Muscle of leg (tissue), 16 donors: ENCODE results near the gene ALG12. TPM values are rescaled to one million over a fixed set of nuclear protein-coding genes. Genes with fewer than 3 reads are reported as not detected.

Experiments
- DNase-seq: peaks from one replicate; pipeline ENCODE4 v3.0.0; 2013
- H3K27ac ChIP-seq: one replicate; pipeline ENCODE4 v1.5.1; 2013; ENCODE audit warnings: mild to moderate bottlenecking, low read length, control low read depth
- H3K27me3 ChIP-seq: one replicate; pipeline ENCODE4 v1.6.1; 2013; ENCODE audit warnings: low read length; ENCODE audit not compliant: control insufficient read depth, insufficient read depth
- H3K36me3 ChIP-seq: one replicate; pipeline ENCODE4 v1.6.1; 2013; ENCODE audit warnings: low read length; ENCODE audit not compliant: control insufficient read depth, insufficient read depth
- H3K4me1 ChIP-seq: one replicate; pipeline ENCODE4 v1.6.1; 2013; ENCODE audit warnings: low read length; ENCODE audit not compliant: control insufficient read depth, insufficient read depth
- H3K4me3 ChIP-seq: one replicate; pipeline ENCODE4 v1.5.1; 2013; ENCODE audit warnings: low read length, control low read depth
- H3K9me3 ChIP-seq: replicated peaks from 2 replicates; pipeline ENCODE4 v1.6.1; 2013; ENCODE audit warnings: low read depth, low read length; ENCODE audit not compliant: control insufficient read depth
- WGBS: methylation state at CpG from one replicate; pipeline ENCODE4 v1.1.5; 2013; ENCODE audit warnings: missing lambda C conversion rate; ENCODE audit not compliant: insufficient coverage; 5-methylcytosine and 5-hydroxymethylcytosine counted together
- long read RNA-seq, 11 donors: transcript quantifications; one replicate each; lab custom pipeline, GENCODE V29; 2026
- polyA plus RNA-seq, 8 donors: library from polyadenylated mRNA; unstranded; fragments of 120-200 nt; gene quantifications; one replicate each; pipeline versions ENCODE4 v1.2.1 to v1.2.3, GENCODE V29; 2013; ENCODE audit warnings: inconsistent platforms in 1 of 8, low replicate concordance in 1 of 8; ENCODE audit not compliant: insufficient read length in 8 of 8, insufficient read depth in 1 of 8
- total RNA-seq: library from RNA; stranded (reverse); fragments of 120-200 nt; gene quantifications from one replicate; pipeline ENCODE4 v1.2.4, GENCODE V29; 2013

Gene ALG12
- total RNA-seq (6.6 TPM), polyA plus RNA-seq (10 to 100 TPM; 13.3 to 19.1 (median 15.9) TPM)
- long read RNA-seq, donor 1, full-length matches to known transcripts = 2 of 2 reads
- long read RNA-seq, donor 1, partial matches to known transcripts = 0 of 2 reads
- long read RNA-seq, donor 1, other reads (novel, unspliced or antisense) = 0 of 2 reads
- long read RNA-seq, donor 2 = 0 reads
- long read RNA-seq, donor 3, full-length matches to known transcripts = 2 of 2 reads
- long read RNA-seq, donor 3, partial matches to known transcripts = 0 of 2 reads
- long read RNA-seq, donor 3, other reads (novel, unspliced or antisense) = 0 of 2 reads
- long read RNA-seq, donor 4, full-length matches to known transcripts = 2 of 2 reads
- long read RNA-seq, donor 4, partial matches to known transcripts = 0 of 2 reads
- long read RNA-seq, donor 4, other reads (novel, unspliced or antisense) = 0 of 2 reads
- long read RNA-seq, donor 5, full-length matches to known transcripts = 5 of 56 reads
- long read RNA-seq, donor 5, partial matches to known transcripts = 19 of 56 reads
- long read RNA-seq, donor 5, other reads (novel, unspliced or antisense) = 32 of 56 reads
- long read RNA-seq, donor 6, full-length matches to known transcripts = 5 of 5 reads
- long read RNA-seq, donor 6, partial matches to known transcripts = 0 of 5 reads
- long read RNA-seq, donor 6, other reads (novel, unspliced or antisense) = 0 of 5 reads
- long read RNA-seq, donor 7, full-length matches to known transcripts = 2 of 2 reads
- long read RNA-seq, donor 7, partial matches to known transcripts = 0 of 2 reads
- long read RNA-seq, donor 7, other reads (novel, unspliced or antisense) = 0 of 2 reads
- long read RNA-seq, donor 8, full-length matches to known transcripts = 1 of 21 reads
- long read RNA-seq, donor 8, partial matches to known transcripts = 13 of 21 reads
- long read RNA-seq, donor 8, other reads (novel, unspliced or antisense) = 7 of 21 reads
- long read RNA-seq, donor 9 = 0 reads
- long read RNA-seq, donor 10, full-length matches to known transcripts = 3 of 3 reads
- long read RNA-seq, donor 10, partial matches to known transcripts = 0 of 3 reads
- long read RNA-seq, donor 10, other reads (novel, unspliced or antisense) = 0 of 3 reads
- long read RNA-seq, donor 11, full-length matches to known transcripts = 3 of 3 reads
- long read RNA-seq, donor 11, partial matches to known transcripts = 0 of 3 reads
- long read RNA-seq, donor 11, other reads (novel, unspliced or antisense) = 0 of 3 reads

- Histone ChIP-seq H3K9me3 (no peaks in the 10 kb centered on the region), H3K27ac (peak within 1 kb of the TSS; percentile 82), H3K36me3 (peaks cover 27% of the 10 kb centered on the region), H3K27me3 (no peaks in the 10 kb centered on the region), H3K4me3 (peak within 1 kb of the TSS; percentile 87), H3K4me1 (peaks cover 13% of the 10 kb centered on the region)
- DNase-seq = peak; percentile 99
- under 1% methylated on average over 103 of the region's 103 CpGs for WGBS
Measured at GRCh38 chr22:49917974-49918910, at the start of gene ALG12, which contains the start of gene CRELD2. ALG12 (minus strand) TSS chr22:49918438; CDS start chr22:49913765, 4,673 bp downstream. CRELD2 (plus strand) TSS chr22:49918634; CDS start chr22:49918770, 136 bp downstream.

- Histone ChIP-seq H3K4me3 (no peak overlapping the region), H3K36me3 (peaks cover 24% of the 10 kb centered on the region), H3K9me3 (no peaks in the 10 kb centered on the region), H3K27ac (peak overlapping the region; percentile 38), H3K4me1 (peaks cover 60% of the 10 kb centered on the region), H3K27me3 (peaks cover 30% of the 10 kb centered on the region)
- peak; percentile 57 for DNase-seq
- 40% methylated on average over 18 of the region's 18 CpGs for WGBS
Measured at GRCh38 chr22:49967706-49968208, 49.5 kb upstream of the ALG12 start.

GRCh38 chr22:49966774-49967705, 48.8 kb upstream of the ALG12 start:
- peak; percentile 46 for DNase-seq
- Histone ChIP-seq H3K27ac (peak overlapping the region; percentile 38), H3K36me3 (peaks cover 28% of the 10 kb centered on the region), H3K4me1 (peaks cover 66% of the 10 kb centered on the region), H3K27me3 (peaks cover 23% of the 10 kb centered on the region), H3K4me3 (no peak overlapping the region), H3K9me3 (no peaks in the 10 kb centered on the region)
- WGBS = 41% methylated on average over 31 of the region's 36 CpGs

- DNase-seq = peak; percentile 10
- Histone ChIP-seq H3K27ac (no peak overlapping the region), H3K36me3 (peaks cover 28% of the 10 kb centered on the region), H3K4me3 (no peak overlapping the region), H3K9me3 (no peaks in the 10 kb centered on the region), H3K4me1 (peaks cover 65% of the 10 kb centered on the region), H3K27me3 (peaks cover 14% of the 10 kb centered on the region)
- WGBS = 78% methylated on average over 9 of the region's 11 CpGs
Measured at GRCh38 chr22:49966041-49966773, 48.0 kb upstream of the ALG12 start.

GRCh38 chr22:49965091-49966040, 47.1 kb upstream of the ALG12 start:
- peak; percentile 3 for DNase-seq

GRCh38 chr22:49964136-49965090, 46.2 kb upstream of the ALG12 start:
- H3K4me3 ChIP-seq = no peak overlapping the region
- peaks cover 2% of the 10 kb centered on the region for H3K27me3 ChIP-seq
- H3K9me3 ChIP-seq = no peaks in the 10 kb centered on the region
- H3K36me3 ChIP-seq = peaks cover 28% of the 10 kb centered on the region
- 82% methylated on average over 15 of the region's 19 CpGs for WGBS
- DNase-seq = peak; percentile 9
- H3K4me1 ChIP-seq = peaks cover 61% of the 10 kb centered on the region
- H3K27ac ChIP-seq = no peak overlapping the region

More at GRCh38 chr22:49965091-49966040, 47.1 kb upstream of the ALG12 start:
- Histone ChIP-seq H3K4me3 (no peak overlapping the region), H3K4me1 (peaks cover 57% of the 10 kb centered on the region), H3K27me3 (peaks cover 7% of the 10 kb centered on the region), H3K27ac (no peak overlapping the region), H3K36me3 (peaks cover 28% of the 10 kb centered on the region), H3K9me3 (no peaks in the 10 kb centered on the region)
- WGBS = 84% methylated on average over 17 of the region's 22 CpGs
